ENCODE measurements around the gene SNAPC5.

DNA sequence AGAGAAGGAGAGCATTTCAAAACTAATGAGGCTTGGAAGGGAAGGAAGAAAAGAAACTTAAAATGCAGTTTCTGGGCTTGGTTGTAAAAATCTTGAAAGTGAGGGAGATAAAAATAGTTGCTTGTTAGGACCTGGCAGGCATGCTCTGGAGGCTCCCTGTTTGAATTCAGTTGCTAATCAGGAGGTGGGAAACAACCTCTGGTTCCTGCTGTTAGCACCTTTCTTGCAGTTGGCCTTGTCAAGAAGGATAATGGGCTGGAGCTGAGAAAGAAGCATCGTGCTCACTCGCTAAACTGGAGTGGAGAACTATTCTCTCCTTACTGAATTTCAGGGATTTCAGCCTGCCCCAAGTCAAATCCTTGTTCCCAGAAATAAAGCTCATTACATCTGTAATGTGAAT, 23.4 kb downstream of the SNAPC5 start:
- TF ChIP-seq POLR2A (IDR thresholded peaks at IDR 0.05): no peak
- TF ChIP-seq EP300 (IDR thresholded peaks at IDR 0.05): no peak
- TF ChIP-seq POLR2AphosphoS5 (IDR thresholded peaks at IDR 0.05): no peak
- TF ChIP-seq, protein P1, sequence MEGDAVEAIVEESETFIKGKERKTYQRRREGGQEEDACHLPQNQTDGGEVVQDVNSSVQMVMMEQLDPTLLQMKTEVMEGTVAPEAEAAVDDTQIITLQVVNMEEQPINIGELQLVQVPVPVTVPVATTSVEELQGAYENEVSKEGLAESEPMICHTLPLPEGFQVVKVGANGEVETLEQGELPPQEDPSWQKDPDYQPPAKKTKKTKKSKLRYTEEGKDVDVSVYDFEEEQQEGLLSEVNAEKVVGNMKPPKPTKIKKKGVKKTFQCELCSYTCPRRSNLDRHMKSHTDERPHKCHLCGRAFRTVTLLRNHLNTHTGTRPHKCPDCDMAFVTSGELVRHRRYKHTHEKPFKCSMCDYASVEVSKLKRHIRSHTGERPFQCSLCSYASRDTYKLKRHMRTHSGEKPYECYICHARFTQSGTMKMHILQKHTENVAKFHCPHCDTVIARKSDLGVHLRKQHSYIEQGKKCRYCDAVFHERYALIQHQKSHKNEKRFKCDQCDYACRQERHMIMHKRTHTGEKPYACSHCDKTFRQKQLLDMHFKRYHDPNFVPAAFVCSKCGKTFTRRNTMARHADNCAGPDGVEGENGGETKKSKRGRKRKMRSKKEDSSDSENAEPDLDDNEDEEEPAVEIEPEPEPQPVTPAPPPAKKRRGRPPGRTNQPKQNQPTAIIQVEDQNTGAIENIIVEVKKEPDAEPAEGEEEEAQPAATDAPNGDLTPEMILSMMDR (IDR thresholded peaks at IDR 0.05): no peak

All from gastroesophageal sphincter (tissue), 3 donors.